KOPT-K1 (cell line): ENCODE measurements around the gene OXER1.
"Not testable (repeated sequence)": the region's sequence is repeated elsewhere in the genome, so short reads cannot be mapped to it uniquely, and the experiment has no call there.

Source experiments
- H3K27ac ChIP-seq: fragments of 200-600 bp; sonication (generic); 2 replicates; pipeline ENCODE4 v1.5.1; 2016; ENCODE audit warnings: antibody characterized with exemption, mild to moderate bottlenecking, low read depth, low read length; ENCODE audit not compliant: poor library complexity, severe bottlenecking
- H3K36me3 ChIP-seq: fragments of 200-600 bp; sonication (generic); 2 replicates; pipeline ENCODE4 v1.5.1; 2017; ENCODE audit warnings: antibody characterized with exemption, mild to moderate bottlenecking, low read length, moderate library complexity; ENCODE audit not compliant: insufficient read depth
- H3K9me3 ChIP-seq: fragments of 200-600 bp; sonication (generic); 2 replicates; pipeline ENCODE4 v1.5.1; 2017; ENCODE audit warnings: antibody characterized with exemption, low read length, mild to moderate bottlenecking; ENCODE audit not compliant: insufficient read depth, poor library complexity, severe bottlenecking

OXER1 gene

GRCh38 chr2:42752816-42753813 is 10.8 kb downstream of the OXER1 start:
- no peak overlapping the region for H3K27ac ChIP-seq
- peaks cover 54% of the 10 kb centered on the region for H3K36me3 ChIP-seq
- no peaks in the 10 kb centered on the region for H3K9me3 ChIP-seq

GRCh38 chr2:42752314-42752713 is 11.6 kb downstream of the OXER1 start:
- no peak overlapping the region for H3K27ac ChIP-seq
- peaks cover 56% of the 10 kb centered on the region for H3K36me3 ChIP-seq
- no peaks in the 10 kb centered on the region for H3K9me3 ChIP-seq

DNA sequence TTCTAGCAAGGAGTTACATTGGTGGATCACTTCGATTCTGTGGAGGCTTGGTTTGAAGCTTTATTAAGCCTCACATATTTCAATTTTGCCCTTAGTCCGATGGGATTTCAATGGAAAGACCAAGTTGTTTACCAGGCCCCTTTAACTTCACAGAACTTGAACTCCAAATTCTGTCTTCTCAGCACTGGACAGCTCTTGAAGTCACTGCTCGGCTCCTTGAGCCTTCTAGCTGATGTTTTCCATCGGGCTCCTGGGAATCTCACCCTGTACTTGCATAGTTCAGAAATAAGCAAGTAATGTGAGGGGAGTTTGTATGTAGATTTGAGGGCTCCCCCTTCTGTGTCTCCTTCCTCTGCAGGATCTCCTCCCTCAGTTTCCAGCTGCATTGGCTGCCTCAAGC is 15.1 kb downstream of the OXER1 start:
- H3K27ac ChIP-seq: no peak overlapping the region
- peaks cover 53% of the 10 kb centered on the region for H3K36me3 ChIP-seq
- H3K9me3 ChIP-seq: no peaks in the 10 kb centered on the region

- Histone ChIP-seq H3K27ac (no peak overlapping the region), H3K36me3 (peaks cover 49% of the 10 kb centered on the region), H3K9me3 (no peaks in the 10 kb centered on the region)
Measured at GRCh38 chr2:42747422-42747821, 16.5 kb downstream of the OXER1 start.

DNA sequence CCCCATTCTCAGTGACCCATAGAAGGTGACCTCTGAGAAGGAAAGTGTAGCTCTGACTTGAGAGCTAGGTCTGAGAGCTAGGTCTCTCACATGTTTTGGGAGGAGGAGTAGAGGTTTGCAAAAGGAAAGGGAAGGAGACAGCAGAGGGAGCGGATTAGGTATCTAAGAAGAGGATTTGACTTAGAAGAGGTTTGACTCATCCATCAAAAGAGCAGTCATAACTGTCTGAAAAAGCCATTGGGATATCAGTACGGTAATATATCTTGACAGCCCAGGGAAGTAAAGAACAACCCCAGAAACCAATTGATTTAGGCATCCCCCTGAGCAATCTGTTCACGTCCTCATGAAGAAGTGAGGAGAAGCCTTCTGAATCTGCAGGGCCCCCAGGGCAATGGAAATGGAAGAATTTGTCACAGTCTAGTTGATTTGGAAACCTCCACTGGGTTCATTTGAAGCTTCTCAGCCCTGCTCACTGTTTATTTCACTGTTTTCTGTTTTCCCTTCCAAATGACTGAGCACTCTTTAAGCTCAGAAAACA is 19.3 kb downstream of the OXER1 start:
- H3K36me3 ChIP-seq: peaks cover 50% of the 10 kb centered on the region
- H3K27ac ChIP-seq: no peak overlapping the region
- H3K9me3 ChIP-seq: no peaks in the 10 kb centered on the region

GRCh38 chr2:42743659-42743990 is 20.3 kb downstream of the OXER1 start:
- Histone ChIP-seq H3K36me3 (peaks cover 48% of the 10 kb centered on the region), H3K27ac (no peak overlapping the region), H3K9me3 (peaks cover 5% of the 10 kb centered on the region)

GRCh38 chr2:42742740-42743658 is 20.9 kb downstream of the OXER1 start:
- Histone ChIP-seq H3K9me3 (peaks cover 11% of the 10 kb centered on the region), H3K27ac (no peak overlapping the region), H3K36me3 (peaks cover 51% of the 10 kb centered on the region)

- H3K9me3 ChIP-seq: peaks cover 29% of the 10 kb centered on the region
- peaks cover 55% of the 10 kb centered on the region for H3K36me3 ChIP-seq
- no peak overlapping the region for H3K27ac ChIP-seq
Measured at GRCh38 chr2:42741140-42741539, 22.8 kb downstream of the OXER1 start.

- Histone ChIP-seq H3K36me3 (peaks cover 82% of the 10 kb centered on the region), H3K9me3 (peaks cover 61% of the 10 kb centered on the region), H3K27ac (no peak overlapping the region)
Measured at GRCh38 chr2:42736598-42737322, 27.2 kb downstream of the OXER1 start.

DNA sequence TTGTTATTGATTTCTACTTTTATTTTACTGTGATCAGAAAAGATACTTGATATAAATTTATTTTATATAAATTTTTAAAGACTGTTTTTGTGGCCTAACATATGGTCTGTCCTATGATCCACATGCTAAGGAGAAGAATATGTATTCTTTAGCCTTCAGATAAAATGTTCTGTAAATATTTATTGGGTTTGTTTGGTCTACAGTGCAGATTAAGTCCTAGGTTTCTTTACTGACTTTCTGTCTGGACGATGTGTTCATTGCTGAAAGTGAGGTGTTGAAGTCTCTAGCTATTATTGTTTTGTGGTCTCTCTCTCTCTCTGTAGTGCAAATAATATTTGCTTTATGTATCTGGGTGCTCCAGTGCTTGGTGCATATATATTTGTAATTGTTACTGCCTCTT is 30.1 kb downstream of the OXER1 start:
- Histone ChIP-seq H3K27ac (no peak overlapping the region), H3K36me3 (peaks cover 98% of the 10 kb centered on the region), H3K9me3 (peaks cover 74% of the 10 kb centered on the region)

DNA sequence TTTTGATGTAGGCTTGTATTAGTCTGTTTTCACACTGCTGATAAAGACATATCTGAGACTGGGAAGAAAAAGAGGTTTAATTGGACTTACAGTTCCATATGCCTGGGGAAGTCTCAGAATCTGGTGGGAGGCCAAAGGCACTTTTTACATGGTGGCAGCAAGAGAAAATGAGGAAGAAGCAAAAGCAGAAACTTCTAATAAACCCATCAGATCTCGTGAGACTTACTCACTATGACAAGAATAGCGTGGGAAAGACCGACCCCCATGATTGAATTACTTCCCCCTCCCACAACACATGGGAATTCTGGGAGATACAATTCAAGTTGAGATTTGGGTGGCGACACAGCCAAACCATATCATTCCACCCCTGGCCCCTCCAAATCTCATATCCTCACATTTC is 32.6 kb downstream of the OXER1 start:
- peaks cover 93% of the 10 kb centered on the region for H3K36me3 ChIP-seq
- peaks cover 50% of the 10 kb centered on the region for H3K9me3 ChIP-seq
- H3K27ac ChIP-seq: not testable (repeated sequence)

GRCh38 chr2:42726680-42727079 is 37.3 kb downstream of the OXER1 start:
- peaks cover 16% of the 10 kb centered on the region for H3K9me3 ChIP-seq
- H3K36me3 ChIP-seq: peaks cover 88% of the 10 kb centered on the region
- H3K27ac ChIP-seq: no peak overlapping the region

GRCh38 chr2:42725657-42726056 is 38.3 kb downstream of the OXER1 start:
- Histone ChIP-seq H3K36me3 (peaks cover 78% of the 10 kb centered on the region), H3K27ac (no peak overlapping the region), H3K9me3 (peaks cover 10% of the 10 kb centered on the region)

- Histone ChIP-seq H3K9me3 (peaks cover 6% of the 10 kb centered on the region), H3K27ac (no peak overlapping the region), H3K36me3 (peaks cover 76% of the 10 kb centered on the region)
Measured at GRCh38 chr2:42724886-42725285, 39.0 kb downstream of the OXER1 start.
